GM19023 (cell line): ENCODE data around the gene SNCB.

ENCODE experiments used
- ATAC-seq: cut with Tn5 transposase; IDR thresholded peaks from one replicate; pipeline ENCODE4 v1.9.1; 2021; ENCODE audit warnings: mild to moderate bottlenecking, moderate library complexity; ENCODE audit not compliant: unreplicated experiment

The SNCB gene

DNA sequence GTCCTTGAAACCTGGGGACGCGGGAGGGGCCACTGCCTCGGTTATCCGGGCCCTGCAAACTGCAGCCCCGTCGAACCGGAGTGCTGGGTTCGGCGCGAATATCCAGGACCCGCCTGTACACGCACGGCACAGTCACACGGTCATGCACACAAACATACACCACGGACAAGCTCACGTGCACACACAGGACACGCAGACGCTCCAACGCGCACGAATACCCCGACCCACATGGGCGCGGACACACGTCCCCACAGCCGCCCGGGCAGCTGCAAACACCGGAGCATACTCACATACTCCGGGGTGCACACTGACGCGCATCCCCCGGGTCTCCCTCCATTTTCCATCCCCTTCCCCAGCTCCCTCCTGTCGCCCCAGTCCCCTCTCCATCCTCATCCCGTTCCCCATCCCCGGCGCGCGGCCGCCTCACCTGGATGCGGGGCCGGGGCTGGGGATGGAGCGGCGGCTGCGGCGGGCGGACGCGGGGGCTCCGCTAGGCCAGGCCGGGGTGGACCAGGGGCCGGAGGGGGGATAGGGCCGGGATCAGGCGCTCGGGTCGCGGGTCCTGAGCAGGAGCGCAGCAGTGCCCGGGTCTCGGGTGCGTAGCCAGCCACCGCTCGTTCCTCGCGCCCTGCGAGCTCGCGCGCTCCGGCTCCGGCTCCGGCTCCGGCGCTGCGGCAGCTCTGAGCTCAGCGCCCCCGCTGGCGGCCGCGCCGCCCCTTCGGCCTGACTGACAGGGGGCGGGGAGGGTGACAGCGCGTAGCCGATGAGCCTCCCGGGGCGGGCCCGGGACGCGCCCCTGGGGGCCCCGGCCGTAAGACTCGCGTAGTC is at the start of gene SNCB, which contains the start of gene EIF4E1B:
TSS of gene SNCB (minus strand) at position 682 of the 828 bp plus-strand sequence. CDS start 880 bp downstream, outside the sequence.
TSS of gene EIF4E1B (plus strand) at position 823 of the 828 bp plus-strand sequence. CDS start 12,113 bp downstream, outside the sequence.
- ATAC-seq: no peak

DNA sequence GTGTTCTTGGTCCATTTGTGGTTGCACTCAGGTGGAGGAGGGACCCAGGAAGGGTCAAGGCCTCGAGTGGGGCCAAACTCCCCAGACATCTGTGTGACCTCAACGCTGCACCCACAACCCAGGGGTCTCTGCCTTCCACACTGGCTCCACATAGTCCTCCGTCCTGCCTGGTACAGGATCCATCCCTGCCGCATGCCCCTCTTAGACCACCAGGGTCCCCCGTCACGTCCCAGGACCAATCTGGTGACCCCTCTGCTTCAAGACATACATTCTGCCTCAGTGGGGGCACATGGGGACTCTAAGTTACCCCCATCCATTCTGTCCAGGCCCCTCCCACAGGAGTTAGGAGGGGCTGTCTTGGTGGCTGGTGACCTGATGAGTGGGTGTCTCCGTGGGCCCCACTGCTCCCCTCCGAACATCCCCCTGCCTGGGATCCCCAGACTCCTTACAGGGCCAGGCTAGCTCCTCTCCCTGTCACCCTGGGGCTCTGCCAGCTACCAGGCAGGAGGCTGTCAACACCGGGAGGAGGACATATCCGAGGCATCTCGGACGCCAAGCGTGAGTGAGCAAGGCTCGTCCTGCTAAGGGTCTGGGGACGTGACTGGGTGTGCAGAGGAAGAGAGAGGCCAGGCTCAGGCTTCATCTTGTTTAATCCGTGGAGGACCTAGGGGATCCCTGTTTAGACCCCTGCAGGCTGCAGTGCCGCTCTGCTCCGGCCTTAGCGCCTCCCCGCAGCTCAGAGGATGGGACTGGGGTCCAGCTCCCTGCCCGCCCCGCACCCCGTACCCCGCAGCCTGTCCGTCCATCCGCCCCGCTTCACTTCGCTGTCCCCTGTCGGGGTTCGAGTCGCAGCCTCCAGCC is 49.3 kb upstream of the SNCB start:
- no peak for ATAC-seq

DNA sequence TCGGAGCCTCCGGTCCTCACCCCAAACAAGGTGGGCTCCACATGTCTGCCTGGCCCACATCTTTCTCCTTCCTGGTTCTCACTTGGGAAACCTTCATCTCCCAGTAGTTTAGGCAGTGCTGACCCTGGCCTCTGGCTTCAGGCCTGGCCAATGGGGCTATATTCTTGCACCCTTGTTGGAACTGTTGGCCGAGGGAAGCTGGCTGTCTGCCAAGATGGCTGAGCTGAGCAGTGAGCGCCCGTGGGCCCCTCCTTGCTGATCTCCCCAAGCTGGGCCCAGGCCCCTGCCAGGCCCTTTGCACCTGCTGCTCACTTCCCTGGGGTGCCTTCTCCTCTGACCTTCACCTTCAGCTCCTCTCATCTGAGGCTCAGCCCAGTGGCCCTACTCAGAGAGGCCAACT is 48.2 kb upstream of the SNCB start:
- ATAC-seq: no peak

DNA sequence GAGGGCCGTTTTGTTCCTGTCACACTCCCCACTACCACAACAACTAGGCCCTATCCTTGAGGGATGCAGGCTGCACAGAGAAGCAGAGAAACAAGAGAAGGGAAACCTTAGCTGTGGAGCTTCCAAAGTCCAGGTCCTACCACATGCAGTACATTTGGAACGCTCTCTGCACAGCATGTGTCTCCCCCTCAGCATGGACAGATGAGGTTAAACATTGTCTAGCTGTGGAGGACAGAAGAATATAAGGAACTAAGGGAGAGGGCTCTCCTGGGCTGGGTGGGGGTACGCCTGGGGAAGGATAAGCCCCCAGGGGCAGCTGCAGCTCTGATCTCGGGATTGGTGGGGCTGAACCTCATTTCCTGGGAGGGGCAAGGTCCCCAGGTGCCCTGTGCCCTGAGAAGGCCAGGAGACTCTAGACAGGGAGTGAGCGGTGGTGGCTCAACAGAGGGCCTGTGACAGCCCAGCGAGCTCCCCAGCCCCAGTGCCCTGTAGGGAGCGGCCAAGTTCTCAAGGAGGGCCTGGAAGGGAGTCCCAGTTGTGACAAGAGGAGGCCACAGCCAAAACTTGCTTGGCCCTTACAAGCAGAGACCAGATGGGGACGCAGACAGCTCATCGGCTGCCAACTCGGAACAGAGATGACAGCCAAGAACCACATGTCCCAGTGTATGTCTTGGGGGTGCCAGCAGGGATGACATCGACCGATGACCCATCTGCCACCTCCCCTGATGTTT is 47.0 kb upstream of the SNCB start:
- no peak for ATAC-seq

- peak; percentile 57 for ATAC-seq
Observed at GRCh38 chr5:176676361-176676824, 46.1 kb upstream of the SNCB start.

DNA sequence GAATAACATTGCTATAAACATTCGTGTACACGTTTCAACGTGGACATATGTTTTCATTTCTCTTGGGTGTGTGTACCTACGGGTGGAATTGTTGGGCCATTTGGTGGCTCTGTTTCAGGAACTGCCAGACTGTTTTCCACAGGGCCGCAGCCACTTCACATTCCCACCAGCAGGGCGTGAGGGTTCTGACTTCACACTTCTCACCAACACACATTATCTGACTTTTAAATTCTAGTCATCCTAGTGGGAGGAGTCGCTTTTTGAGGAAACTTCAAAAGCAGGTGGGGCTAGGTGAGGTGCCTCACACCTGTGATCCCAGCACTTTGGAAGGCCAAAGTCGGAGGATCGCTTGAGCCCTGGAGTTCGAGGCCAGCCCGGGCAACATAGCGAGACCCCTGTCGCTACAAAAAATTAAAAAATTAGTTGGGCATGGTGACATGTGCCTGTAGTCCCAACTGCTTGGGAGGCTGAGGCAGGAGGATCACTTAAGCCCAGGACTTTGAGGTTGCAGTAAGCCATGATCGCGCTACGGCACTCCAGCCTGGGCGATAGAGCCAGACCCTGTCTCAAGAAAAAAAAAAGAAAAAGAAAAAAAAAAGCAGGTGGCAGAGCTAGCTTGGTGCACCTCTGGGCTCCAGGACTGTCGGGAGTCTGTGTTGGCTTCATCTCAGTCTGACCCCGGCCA is 45.5 kb upstream of the SNCB start:
- ATAC-seq: peak; percentile 4

DNA sequence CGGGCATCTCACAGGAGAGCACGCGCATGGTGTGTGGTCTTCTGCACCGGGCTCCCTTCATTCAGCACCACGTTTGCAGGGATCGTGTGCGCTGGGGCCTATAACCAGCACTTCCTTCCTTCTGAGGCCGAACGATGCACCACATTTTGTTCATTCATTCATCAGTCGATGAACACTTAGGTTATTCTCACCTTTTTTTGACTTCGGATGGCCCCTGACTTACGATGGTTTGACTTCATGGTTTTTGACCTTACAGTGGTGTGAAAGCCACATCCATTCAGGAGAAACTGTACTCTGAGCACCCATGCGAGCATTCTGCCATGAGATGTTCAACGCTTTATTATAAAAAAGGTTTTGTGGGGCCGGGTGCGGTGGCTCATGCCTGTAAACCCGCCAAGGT is 44.5 kb upstream of the SNCB start:
- no peak for ATAC-seq

GRCh38 chr5:176673651-176674583 is 43.6 kb upstream of the SNCB start:
- ATAC-seq: no peak

GRCh38 chr5:176671890-176672747 is 41.8 kb upstream of the SNCB start:
- no peak for ATAC-seq

GRCh38 chr5:176671399-176671798 is 41.1 kb upstream of the SNCB start:
- no peak for ATAC-seq

- no peak for ATAC-seq
Observed at GRCh38 chr5:176670449-176670848, 40.1 kb upstream of the SNCB start.

DNA sequence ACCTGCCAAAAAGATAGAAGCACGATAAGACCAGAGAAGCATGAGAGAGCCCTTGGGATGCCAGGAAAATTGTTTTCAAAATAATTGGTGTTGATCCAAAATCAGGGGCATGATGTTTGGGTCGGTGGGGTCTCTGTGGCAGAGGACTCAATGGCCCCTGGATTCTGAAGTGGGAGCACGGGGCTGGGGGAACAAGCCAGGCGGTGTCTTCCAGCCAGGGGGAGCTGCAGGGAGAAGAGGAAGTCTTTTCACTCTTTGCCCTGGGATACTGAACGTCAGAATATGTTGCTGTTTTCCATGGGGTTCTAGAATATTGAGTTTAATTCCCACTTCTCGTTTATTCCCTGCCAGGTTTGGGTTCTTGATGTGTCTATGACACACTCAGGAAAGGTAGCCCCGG is 37.3 kb upstream of the SNCB start:
- ATAC-seq: no peak

DNA sequence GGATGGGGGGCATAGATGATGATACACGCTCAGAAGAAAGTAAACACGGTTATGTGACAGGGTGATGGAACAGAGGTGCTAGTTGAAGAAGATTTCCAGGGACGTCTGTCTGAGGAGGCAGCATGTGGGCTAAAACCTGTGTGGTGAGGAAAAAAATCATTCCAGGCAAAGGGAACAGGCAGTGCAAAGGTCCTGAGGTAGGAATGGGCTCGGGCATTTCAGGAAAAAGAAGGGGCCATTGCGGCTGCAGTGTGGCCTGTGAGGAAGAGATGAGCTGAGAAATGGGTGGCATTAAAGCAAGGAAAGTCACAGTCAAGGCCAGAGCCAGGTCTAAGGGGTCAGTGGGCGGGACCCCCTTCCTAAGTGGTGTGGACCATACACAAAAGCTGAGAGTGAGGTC is 35.2 kb upstream of the SNCB start:
- no peak for ATAC-seq

- no peak for ATAC-seq
Observed at GRCh38 chr5:176664886-176665285, 34.6 kb upstream of the SNCB start.

DNA sequence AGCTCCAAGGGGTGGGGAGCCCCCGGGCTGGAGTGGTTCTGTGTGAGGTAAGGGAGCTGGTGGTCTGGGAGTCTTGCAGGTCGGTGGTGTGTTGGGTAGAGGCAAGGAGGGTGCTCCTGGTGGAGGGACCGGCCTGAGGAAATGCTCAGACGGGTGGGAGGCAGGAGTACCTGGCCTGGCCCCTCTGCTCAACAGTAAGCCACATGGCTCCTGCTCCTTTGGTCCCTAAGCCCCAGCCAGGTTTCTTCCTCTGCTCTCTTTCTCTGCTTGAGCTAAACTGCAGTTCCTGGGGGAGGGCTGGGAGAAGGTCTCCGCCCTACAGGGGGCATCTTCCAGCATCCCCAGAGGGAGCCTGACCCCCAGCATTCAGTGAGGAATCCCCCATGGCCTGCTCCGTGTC is 34.1 kb upstream of the SNCB start:
- ATAC-seq: no peak

- no peak for ATAC-seq
Observed at GRCh38 chr5:176663566-176663965, 33.2 kb upstream of the SNCB start.

GRCh38 chr5:176662371-176663333 is 32.3 kb upstream of the SNCB start:
- no peak for ATAC-seq
